SK-N-SH treated with all-trans-retinoic acid at 6 μM for 48 hours (cell line): ENCODE data around the gene NET1.
"Not testable (repeated sequence)": the region's sequence is repeated elsewhere in the genome, so short reads cannot be mapped to it uniquely, and the experiment has no call there.

ENCODE experiments used
- ARNTL ChIP-seq: fragments of 450-650 bp; formaldehyde crosslinking; IDR thresholded peaks from 2 replicates; pipeline ENCODE4 v1.5.0; 2020; ENCODE audit warnings: low read depth, mild to moderate bottlenecking, moderate library complexity, borderline replicate concordance
- CSDC2 ChIP-seq: fragments of 250-450 bp; sonication (Bioruptor Pico); IDR thresholded peaks from 2 replicates; pipeline ENCODE4 v1.5.0; 2020; ENCODE audit warnings: mild to moderate bottlenecking, moderate library complexity
- GLIS3 ChIP-seq: fragments of 250-450 bp; sonication (Bioruptor Pico); IDR thresholded peaks from 2 replicates; pipeline ENCODE4 v1.5.0; 2020; ENCODE audit warnings: mild to moderate bottlenecking, moderate library complexity
- ISL1 ChIP-seq: fragments of 250-450 bp; sonication (Bioruptor Pico); IDR thresholded peaks from 2 replicates; pipeline ENCODE4 v2.1.2; 2022; ENCODE audit warnings: mild to moderate bottlenecking, moderate library complexity
- POU6F1 ChIP-seq: fragments of 250-450 bp; sonication (Bioruptor Pico); IDR thresholded peaks from 2 replicates; pipeline ENCODE4 v1.8.0; 2021; ENCODE audit warnings: low read depth, mild to moderate bottlenecking, moderate library complexity, borderline replicate concordance
- RARB ChIP-seq: fragments of 250-450 bp; sonication (Bioruptor Pico); IDR thresholded peaks from 2 replicates; pipeline ENCODE4 v1.8.0; 2021; ENCODE audit warnings: mild to moderate bottlenecking, moderate library complexity
- TOX ChIP-seq: fragments of 250-450 bp; sonication (Bioruptor Pico); IDR thresholded peaks from 2 replicates; pipeline ENCODE4 v1.8.0; 2021; ENCODE audit warnings: mild to moderate bottlenecking, moderate library complexity, borderline replicate concordance
- ZFP3 ChIP-seq: fragments of 250-450 bp; sonication (Bioruptor Pico); IDR thresholded peaks from 2 replicates; pipeline ENCODE4 v1.5.0; 2020; ENCODE audit warnings: mild to moderate bottlenecking, moderate library complexity
- ZNF8 ChIP-seq: fragments of 450-650 bp; formaldehyde crosslinking; IDR thresholded peaks from 2 replicates; pipeline ENCODE4 v1.5.0; 2020; ENCODE audit warnings: mild to moderate bottlenecking, moderate library complexity
- TF ChIP-seq, protein P1 (sequence below): fragments of 250-450 bp; sonication (Bioruptor Pico); IDR thresholded peaks from 2 replicates; pipeline ENCODE4 v1.8.0; 2020; ENCODE audit warnings: mild to moderate bottlenecking, moderate library complexity, borderline replicate concordance
- TF ChIP-seq, protein P2 (sequence below): fragments of 250-450 bp; sonication (Bioruptor Pico); IDR thresholded peaks from 2 replicates; pipeline ENCODE4 v1.5.1; 2020; ENCODE audit warnings: low read depth, mild to moderate bottlenecking, moderate library complexity

GRCh38 chr10:5380395-5380794, 32.0 kb upstream of the NET1 start:
- not testable (repeated sequence) for TF ChIP-seq RARB; ZNF8 (CRISPR knock-in tag); CSDC2; ISL1; GLIS3 (CRISPR knock-in tag); TOX (CRISPR knock-in tag); ZFP3 (CRISPR knock-in tag); POU6F1; ARNTL (CRISPR knock-in tag)
- TF ChIP-seq, protein P1, sequence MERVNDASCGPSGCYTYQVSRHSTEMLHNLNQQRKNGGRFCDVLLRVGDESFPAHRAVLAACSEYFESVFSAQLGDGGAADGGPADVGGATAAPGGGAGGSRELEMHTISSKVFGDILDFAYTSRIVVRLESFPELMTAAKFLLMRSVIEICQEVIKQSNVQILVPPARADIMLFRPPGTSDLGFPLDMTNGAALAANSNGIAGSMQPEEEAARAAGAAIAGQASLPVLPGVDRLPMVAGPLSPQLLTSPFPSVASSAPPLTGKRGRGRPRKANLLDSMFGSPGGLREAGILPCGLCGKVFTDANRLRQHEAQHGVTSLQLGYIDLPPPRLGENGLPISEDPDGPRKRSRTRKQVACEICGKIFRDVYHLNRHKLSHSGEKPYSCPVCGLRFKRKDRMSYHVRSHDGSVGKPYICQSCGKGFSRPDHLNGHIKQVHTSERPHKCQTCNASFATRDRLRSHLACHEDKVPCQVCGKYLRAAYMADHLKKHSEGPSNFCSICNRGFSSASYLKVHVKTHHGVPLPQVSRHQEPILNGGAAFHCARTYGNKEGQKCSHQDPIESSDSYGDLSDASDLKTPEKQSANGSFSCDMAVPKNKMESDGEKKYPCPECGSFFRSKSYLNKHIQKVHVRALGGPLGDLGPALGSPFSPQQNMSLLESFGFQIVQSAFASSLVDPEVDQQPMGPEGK (CRISPR knock-in tag): not testable (repeated sequence)
- TF ChIP-seq, protein P2, sequence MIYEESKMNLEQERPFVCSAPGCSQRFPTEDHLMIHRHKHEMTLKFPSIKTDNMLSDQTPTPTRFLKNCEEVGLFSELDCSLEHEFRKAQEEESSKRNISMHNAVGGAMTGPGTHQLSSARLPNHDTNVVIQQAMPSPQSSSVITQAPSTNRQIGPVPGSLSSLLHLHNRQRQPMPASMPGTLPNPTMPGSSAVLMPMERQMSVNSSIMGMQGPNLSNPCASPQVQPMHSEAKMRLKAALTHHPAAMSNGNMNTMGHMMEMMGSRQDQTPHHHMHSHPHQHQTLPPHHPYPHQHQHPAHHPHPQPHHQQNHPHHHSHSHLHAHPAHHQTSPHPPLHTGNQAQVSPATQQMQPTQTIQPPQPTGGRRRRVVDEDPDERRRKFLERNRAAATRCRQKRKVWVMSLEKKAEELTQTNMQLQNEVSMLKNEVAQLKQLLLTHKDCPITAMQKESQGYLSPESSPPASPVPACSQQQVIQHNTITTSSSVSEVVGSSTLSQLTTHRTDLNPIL: not testable (repeated sequence)
